HFFc6 (cell line): ENCODE measurements around the gene AP1G1. TPM values are rescaled to one million over a fixed set of nuclear protein-coding genes. Genes with fewer than 3 reads are reported as not detected.
"Not testable (repeated sequence)": the region's sequence is repeated elsewhere in the genome, so short reads cannot be mapped to it uniquely, and the experiment has no call there.

Experiments used
- DNase-seq: peaks from one replicate; pipeline ENCODE4 v3.0.0-alpha.2; 2018
- H3K27ac Mint-ChIP-seq: 2 replicates; pipeline ENCODE4 v1.8.0; 2020; ENCODE audit warnings: mild to moderate bottlenecking, mixed read lengths
- H3K27me3 Mint-ChIP-seq: 2 replicates; pipeline ENCODE4 v1.8.0; 2021; ENCODE audit warnings: mild to moderate bottlenecking, moderate library complexity, mixed read lengths; ENCODE audit not compliant: insufficient read depth
- H3K36me3 Mint-ChIP-seq: 2 replicates; pipeline ENCODE4 v1.8.0; 2021; ENCODE audit warnings: low read depth, mixed read lengths
- H3K4me1 Mint-ChIP-seq: 2 replicates; pipeline ENCODE4 v1.8.0; 2020; ENCODE audit warnings: low read depth, mixed read lengths
- H3K4me3 Mint-ChIP-seq: 2 replicates; pipeline ENCODE4 v1.8.0; 2020; ENCODE audit warnings: mild to moderate bottlenecking, moderate library complexity, mixed read lengths
- H3K9me3 Mint-ChIP-seq: 2 replicates; pipeline ENCODE4 v1.8.0; 2020; ENCODE audit warnings: mild to moderate bottlenecking, mixed read lengths
- CTCF ChIP-seq: fragments of 200-600 bp; sonication (generic); IDR thresholded peaks from 2 replicates; pipeline ENCODE4 v1.5.0; 2021; ENCODE audit warnings: antibody characterized with exemption, mild to moderate bottlenecking
- total RNA-seq, 6 experiments: library from RNA; stranded (reverse); fragmentation: NEBNext Ultra II Directional; extraction: Animal tissue kit (Norgen Biotek cat#: 25700); gene quantifications; 2 replicates in 1 of 6; 3 replicates in 5 of 6; pipeline ENCODE4 v1.2.3, GENCODE V29; 2021

AP1G1 gene
- total RNA-seq, 6 experiments from 2014 or later = 87.5 to 115 (median 106) TPM

- DNase-seq = no peak
- no peaks in the 10 kb centered on the region for H3K27me3 Mint-ChIP-seq
- no peaks in the 10 kb centered on the region for H3K4me1 Mint-ChIP-seq
- H3K4me3 Mint-ChIP-seq = no peak overlapping the region
- no peaks in the 10 kb centered on the region for H3K9me3 Mint-ChIP-seq
- H3K27ac Mint-ChIP-seq = no peak overlapping the region
- peaks cover 15% of the 10 kb centered on the region; the same call in 1 of the 2 replicates for H3K36me3 Mint-ChIP-seq
- no peak for TF ChIP-seq CTCF
Observed at GRCh38 chr16:71700831-71701230, 107.8 kb downstream of the AP1G1 start.

- TF ChIP-seq CTCF = no peak
- H3K27me3 Mint-ChIP-seq = no peaks in the 10 kb centered on the region
- H3K9me3 Mint-ChIP-seq = no peaks in the 10 kb centered on the region
- peaks cover 16% of the 10 kb centered on the region for H3K36me3 Mint-ChIP-seq
- H3K27ac Mint-ChIP-seq = no peak overlapping the region
- DNase-seq = no peak
- H3K4me3 Mint-ChIP-seq = no peak overlapping the region
- H3K4me1 Mint-ChIP-seq = peaks cover 2% of the 10 kb centered on the region; the same call in 1 of the 2 replicates
Observed at GRCh38 chr16:71698491-71698890, 110.1 kb downstream of the AP1G1 start.

- no peaks in the 10 kb centered on the region; the same call in 1 of the 2 replicates for H3K27me3 Mint-ChIP-seq
- no peak overlapping the region; the same call in 1 of the 2 replicates for H3K27ac Mint-ChIP-seq
- no peak for TF ChIP-seq CTCF
- no peak overlapping the region for H3K4me3 Mint-ChIP-seq
- H3K9me3 Mint-ChIP-seq = no peaks in the 10 kb centered on the region
- peaks cover 15% of the 10 kb centered on the region for H3K36me3 Mint-ChIP-seq
- H3K4me1 Mint-ChIP-seq = peaks cover 6% of the 10 kb centered on the region; the same call in 1 of the 2 replicates
- DNase-seq = no peak
Observed at GRCh38 chr16:71693164-71693563, 115.5 kb downstream of the AP1G1 start.

- peaks cover 15% of the 10 kb centered on the region for H3K36me3 Mint-ChIP-seq
- H3K9me3 Mint-ChIP-seq = no peaks in the 10 kb centered on the region
- no peak for TF ChIP-seq CTCF
- no peaks in the 10 kb centered on the region; the same call in 1 of the 2 replicates for H3K27me3 Mint-ChIP-seq
- DNase-seq = no peak
- peaks cover 6% of the 10 kb centered on the region; the same call in 1 of the 2 replicates for H3K4me1 Mint-ChIP-seq
- H3K27ac Mint-ChIP-seq = no peak overlapping the region
- H3K4me3 Mint-ChIP-seq = no peak overlapping the region
Observed at GRCh38 chr16:71689901-71690300, 118.7 kb downstream of the AP1G1 start.

- H3K9me3 Mint-ChIP-seq = no peaks in the 10 kb centered on the region
Observed at GRCh38 chr16:71687861-71688260, 120.8 kb downstream of the AP1G1 start.

GRCh38 chr16:71684280-71684679, 124.4 kb downstream of the AP1G1 start:
- H3K9me3 Mint-ChIP-seq, H3K4me3 Mint-ChIP-seq, H3K27me3 Mint-ChIP-seq, H3K4me1 Mint-ChIP-seq, H3K27ac Mint-ChIP-seq, DNase-seq: not testable (repeated sequence)
- peaks cover 41% of the 10 kb centered on the region for H3K36me3 Mint-ChIP-seq

More at GRCh38 chr16:71687861-71688260, 120.8 kb downstream of the AP1G1 start:
- no peak overlapping the region for H3K4me3 Mint-ChIP-seq
- H3K27me3 Mint-ChIP-seq = no peaks in the 10 kb centered on the region; the same call in 1 of the 2 replicates
- H3K4me1 Mint-ChIP-seq = no peaks in the 10 kb centered on the region
- peaks cover 19% of the 10 kb centered on the region for H3K36me3 Mint-ChIP-seq
- no peak for DNase-seq
- no peak for TF ChIP-seq CTCF
- no peak overlapping the region for H3K27ac Mint-ChIP-seq
